Naive thymus-derived CD4-positive, alpha-beta T cell (primary cell): ENCODE measurements around the gene MLANA. TPM values are rescaled to one million over a fixed set of nuclear protein-coding genes. Genes with fewer than 3 reads are reported as not detected.

Source experiments
- ATAC-seq: fragments of 150-1000 bp; cut with Tn5 transposase; 2 replicates; pipeline ENCODE4 v1.10.0; 2021; ENCODE audit warnings: mild to moderate bottlenecking, moderate library complexity
- CTCF ChIA-PET: fragments of 350-600 bp; sonication (Branson Sonifier 250); formaldehyde crosslinking; loops from one replicate; lab custom pipeline; 2021; ENCODE audit warnings: antibody characterized with exemption; lab: Charles Lee
- POLR2A ChIA-PET: fragments of 350-600 bp; sonication (Branson Sonifier 250); formaldehyde crosslinking; loops from one replicate; lab custom pipeline; 2021; ENCODE audit warnings: antibody characterized with exemption, inconsistent platforms; lab: Charles Lee
- DNase-seq, 9 donors: peaks; one replicate each; pipeline versions ENCODE4 v3.0.0 to v3.0.0-alpha.2; 2020 to 2022; ENCODE audit warnings: mixed read lengths in 1 of 9
- H3K27ac ChIP-seq: one replicate; pipeline ENCODE4 v1.7.0; 2013; ENCODE audit warnings: mild to moderate bottlenecking, low read depth, low read length, moderate library complexity
- H3K27me3 ChIP-seq, 2 donors: one replicate each; pipeline ENCODE4 v1.7.0; 2013; ENCODE audit warnings: low read length in 2 of 2, mild to moderate bottlenecking in 2 of 2, moderate library complexity in 2 of 2; ENCODE audit not compliant: control insufficient read depth in 2 of 2, insufficient read depth in 2 of 2
- H3K36me3 ChIP-seq, 3 experiments: 1 replicate in 2 of 3; 2 replicates in 1 of 3; pipeline ENCODE4 v1.7.0; 2013; ENCODE audit warnings: low read length in 3 of 3, mild to moderate bottlenecking in 3 of 3, moderate library complexity in 1 of 3; ENCODE audit not compliant: insufficient read depth in 3 of 3, control insufficient read depth in 2 of 3
- H3K4me1 ChIP-seq, 2 donors: one replicate each; pipeline ENCODE4 v1.7.0; 2013; ENCODE audit warnings: low read length in 2 of 2, mild to moderate bottlenecking in 2 of 2, moderate library complexity in 1 of 2; ENCODE audit not compliant: control insufficient read depth in 2 of 2, insufficient read depth in 2 of 2
- H3K4me3 ChIP-seq: 2 replicates; pipeline ENCODE4 v1.7.0; 2013; ENCODE audit warnings: mild to moderate bottlenecking, low read length
- H3K9me3 ChIP-seq, 3 experiments: 1 replicate in 2 of 3; 2 replicates in 1 of 3; pipeline ENCODE4 v1.7.0; 2013; ENCODE audit warnings: low read length in 3 of 3; ENCODE audit not compliant: control insufficient read depth in 2 of 3
- H3K27ac Mint-ChIP-seq, 9 donors: one replicate each; pipeline ENCODE4 v1.8.0; 2020 to 2022; ENCODE audit warnings: mixed read lengths in 9 of 9, mild to moderate bottlenecking in 8 of 9, moderate library complexity in 5 of 9, inconsistent platforms in 2 of 9
- H3K27me3 Mint-ChIP-seq, 5 donors: one replicate each; pipeline ENCODE4 v1.8.0; 2021 to 2022; ENCODE audit warnings: mixed read lengths in 5 of 5, mild to moderate bottlenecking in 1 of 5
- H3K36me3 Mint-ChIP-seq, 5 donors: one replicate each; pipeline ENCODE4 v1.8.0; 2020 to 2022; ENCODE audit warnings: mixed read lengths in 5 of 5, mild to moderate bottlenecking in 3 of 5, inconsistent platforms in 1 of 5
- H3K4me1 Mint-ChIP-seq, 7 donors: one replicate each; pipeline ENCODE4 v1.8.0; 2020 to 2022; ENCODE audit warnings: mixed read lengths in 7 of 7, mild to moderate bottlenecking in 3 of 7, inconsistent platforms in 1 of 7
- H3K4me3 Mint-ChIP-seq, 10 donors: one replicate each; pipeline ENCODE4 v1.8.0; 2020 to 2022; ENCODE audit warnings: mild to moderate bottlenecking in 10 of 10, mixed read lengths in 10 of 10, moderate library complexity in 6 of 10, inconsistent platforms in 2 of 10
- H3K9me3 Mint-ChIP-seq, 11 donors: one replicate each; pipeline ENCODE4 v1.8.0; 2020 to 2022; ENCODE audit warnings: mixed read lengths in 11 of 11, mild to moderate bottlenecking in 4 of 11, inconsistent platforms in 1 of 11, moderate library complexity in 1 of 11
- intact Hi-C, 2 donors: fragments of 100-400 bp; cut with micrococcal nuclease; formaldehyde crosslinking; loops; one replicate each; pipeline ENCODE4 v1.15.1; 2023
- polyA plus RNA-seq, 2 donors: library from polyadenylated mRNA; unstranded; fragments of 300-500 nt; fragmentation: Illumina TruSeq; gene quantifications; one replicate each; pipeline ENCODE4 v1.2.3, GENCODE V29; 2021
- total RNA-seq, 6 experiments: library from RNA in 5 of 6; stranded (reverse) in 5 of 6; gene quantifications; 1 replicate in 5 of 6; 2 replicates in 1 of 6; pipeline ENCODE4 v1.2.3 and lab custom pipeline; 2021 to 2026

Gene MLANA
- total and polyA plus RNA-seq, 7 experiments from 2014 or later: 0.38 to 0.97 TPM; not detected in 5

- Mint-ChIP-seq H3K27ac (peak overlapping the region in 2 of 9 donors; percentile 25 to 48), H3K36me3 (peaks cover 0 to 6% (median 0%) of the 10 kb centered on the region in 5 donors)
- no peak overlapping the region for H3K27ac ChIP-seq
Observed at GRCh38 chr9:5949103-5949699, 58.5 kb downstream of the MLANA start.

DNA sequence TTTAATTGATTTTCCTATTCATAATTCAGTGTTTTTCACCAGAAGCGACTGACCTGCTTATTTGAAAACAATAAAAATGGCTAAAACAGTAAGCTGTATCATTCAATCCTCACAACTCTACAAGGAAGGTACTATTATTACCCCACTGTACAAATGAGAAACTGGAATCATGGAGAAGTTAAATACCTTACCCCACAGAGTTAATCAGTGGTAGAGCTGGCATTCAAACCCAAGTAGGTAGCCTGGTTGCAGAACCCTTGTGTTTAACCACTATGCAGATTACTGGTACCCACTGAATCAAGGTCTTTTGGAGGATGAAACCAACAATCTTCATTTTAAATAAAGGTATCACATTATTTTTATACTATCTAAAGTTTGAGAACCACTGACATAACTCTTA lies 59.6 kb downstream of the MLANA start:
- Mint-ChIP-seq H3K4me3 (peak overlapping the region in 1 of 10 donors; percentile 13), H3K27me3 (no peaks in the 10 kb centered on the region), H3K27ac (no peak overlapping the region), H3K36me3 (peaks cover 0 to 6% (median 0%) of the 10 kb centered on the region in 5 donors), H3K4me1 (peaks cover 5 to 42% (median 23%) of the 10 kb centered on the region in 7 donors), H3K9me3 (no peaks in the 10 kb centered on the region)
- POLR2A ChIA-PET: no interaction called here
- DNase-seq (no peak), ATAC-seq (no peak)
- Histone ChIP-seq H3K27me3 (no peaks in the 10 kb centered on the region), H3K27ac (no peak overlapping the region), H3K4me1 (peaks cover 8 to 14% of the 10 kb centered on the region in 2 donors), H3K4me3 (no peak overlapping the region), H3K9me3 (no peaks in the 10 kb centered on the region), H3K36me3 (no peaks in the 10 kb centered on the region)
- intact Hi-C loops: loop anchor here in 1 of 2 donors (5.0 kb wide), 1 partner anchor 47 kb away; no protein-coding TSS in a partner anchor
- CTCF ChIA-PET: no interaction called here

More at GRCh38 chr9:5949103-5949699, 58.5 kb downstream of the MLANA start:
- no peaks in the 10 kb centered on the region for H3K9me3 Mint-ChIP-seq
- ATAC-seq: peak; percentile 81
- peaks cover 5 to 42% (median 24%) of the 10 kb centered on the region in 7 donors for H3K4me1 Mint-ChIP-seq
- ChIA-PET POLR2A (no interaction called here), CTCF (no interaction called here)
- H3K4me3 Mint-ChIP-seq: peak overlapping the region; percentile 6 to 71 (median 40)
- DNase-seq: peak in 6 of 9 donors; percentile 5 to 27 (median 16)
- no peaks in the 10 kb centered on the region for H3K27me3 Mint-ChIP-seq
- H3K4me1 ChIP-seq: peaks cover 8 to 14% of the 10 kb centered on the region in 2 donors
- H3K9me3 ChIP-seq: no peaks in the 10 kb centered on the region
- H3K27me3 ChIP-seq: no peaks in the 10 kb centered on the region
- H3K36me3 ChIP-seq: no peaks in the 10 kb centered on the region
- intact Hi-C loops: loop anchor here in 1 of 2 donors (5.0 kb wide), 1 partner anchor 58 kb away; a partner anchor contains a TSS
- H3K4me3 ChIP-seq: no peak overlapping the region

DNA sequence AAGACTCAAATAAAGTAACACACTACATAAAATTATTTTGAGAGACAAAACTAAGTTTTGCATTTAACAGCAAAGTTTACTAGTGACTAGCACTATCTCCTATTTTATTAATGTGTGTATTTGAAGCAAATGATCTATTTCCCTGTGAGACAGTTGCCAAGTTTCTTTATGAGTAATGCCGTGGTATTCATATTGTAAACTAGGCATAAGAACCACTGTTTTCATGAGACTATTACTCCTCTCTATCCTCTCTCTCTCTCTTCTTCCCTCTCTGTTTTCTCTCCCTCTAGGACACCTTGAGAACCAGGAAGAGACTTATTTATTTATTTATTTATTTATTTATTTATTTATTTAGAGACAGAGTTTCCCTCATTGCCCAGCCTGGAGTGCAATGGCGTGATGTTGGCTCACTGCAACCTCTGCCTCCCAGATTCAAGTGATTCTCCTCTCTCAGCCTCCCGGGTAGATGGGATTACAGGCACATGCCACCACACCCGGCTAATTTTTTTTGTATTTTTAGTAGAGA lies 61.1 kb downstream of the MLANA start:
- no peak overlapping the region for H3K27ac Mint-ChIP-seq

GRCh38 chr9:5953743-5954707 lies 63.3 kb downstream of the MLANA start:
- H3K9me3 ChIP-seq: no peaks in the 10 kb centered on the region
- intact Hi-C loops: loop anchor here in 1 of 2 donors (5.0 kb wide), 1 partner anchor 43 kb away; no protein-coding TSS in a partner anchor
- DNase-seq (no peak), ATAC-seq (no peak)
- no peaks in the 10 kb centered on the region for H3K36me3 ChIP-seq
- no peaks in the 10 kb centered on the region for H3K27me3 ChIP-seq
- CTCF ChIA-PET: no interaction called here
- no peak overlapping the region for H3K4me3 ChIP-seq
- H3K4me1 ChIP-seq: peaks cover 6 to 12% of the 10 kb centered on the region in 2 donors
- Mint-ChIP-seq H3K27me3 (no peaks in the 10 kb centered on the region), H3K27ac (no peak overlapping the region), H3K4me1 (peaks cover 6 to 46% (median 22%) of the 10 kb centered on the region in 7 donors), H3K9me3 (no peaks in the 10 kb centered on the region), H3K36me3 (peaks cover 0 to 9% (median 2%) of the 10 kb centered on the region in 5 donors), H3K4me3 (no peak overlapping the region)
- H3K27ac ChIP-seq: no peak overlapping the region
- POLR2A ChIA-PET: no interaction called here

More for the DNA sequence above, 61.1 kb downstream of the MLANA start:
- Mint-ChIP-seq H3K4me1 (peaks cover 5 to 46% (median 23%) of the 10 kb centered on the region in 7 donors), H3K27me3 (no peaks in the 10 kb centered on the region), H3K4me3 (no peak overlapping the region), H3K36me3 (peaks cover 0 to 6% (median 0%) of the 10 kb centered on the region in 5 donors), H3K9me3 (no peaks in the 10 kb centered on the region)
- H3K27me3 ChIP-seq: no peaks in the 10 kb centered on the region
- DNase-seq (no peak), ATAC-seq (no peak)
- H3K27ac ChIP-seq: no peak overlapping the region
- CTCF ChIA-PET: interaction anchor here (1.0 kb wide), 1 partner anchor 72 kb away, joined by 4 read pairs; no protein-coding TSS in a partner anchor
- peaks cover 8 to 14% of the 10 kb centered on the region in 2 donors for H3K4me1 ChIP-seq
- no peaks in the 10 kb centered on the region for H3K9me3 ChIP-seq
- H3K36me3 ChIP-seq: no peaks in the 10 kb centered on the region
- POLR2A ChIA-PET: no interaction called here
- no peak overlapping the region for H3K4me3 ChIP-seq
- intact Hi-C loops: loop anchor here in 1 of 2 donors (5.0 kb wide), 1 partner anchor 46 kb away; no protein-coding TSS in a partner anchor

GRCh38 chr9:5957166-5957565 lies 66.5 kb downstream of the MLANA start:
- no peaks in the 10 kb centered on the region for H3K9me3 Mint-ChIP-seq
- H3K4me3 Mint-ChIP-seq: no peak overlapping the region
- ChIA-PET CTCF (no interaction called here), POLR2A (no interaction called here)
- no peaks in the 10 kb centered on the region for H3K27me3 Mint-ChIP-seq
- Histone ChIP-seq H3K27ac (no peak overlapping the region), H3K4me3 (no peak overlapping the region), H3K36me3 (no peaks in the 10 kb centered on the region), H3K4me1 (no peaks in the 10 kb centered on the region), H3K27me3 (no peaks in the 10 kb centered on the region), H3K9me3 (no peaks in the 10 kb centered on the region)
- H3K27ac Mint-ChIP-seq: no peak overlapping the region
- peaks cover 3 to 22% (median 7%) of the 10 kb centered on the region in 5 donors for H3K36me3 Mint-ChIP-seq
- no peak for DNase-seq
- ATAC-seq: no peak
- intact Hi-C loops: no loop called here
- H3K4me1 Mint-ChIP-seq: peaks cover 4 to 43% (median 25%) of the 10 kb centered on the region in 7 donors

- peaks cover 0 to 17% (median 7%) of the 10 kb centered on the region in 5 donors for H3K36me3 Mint-ChIP-seq
- DNase-seq: no peak
- ChIA-PET CTCF (no interaction called here), POLR2A (no interaction called here)
- H3K4me3 ChIP-seq: no peak overlapping the region
- peak overlapping the region in 2 of 9 donors; percentile 53 to 66 for H3K27ac Mint-ChIP-seq
- no peaks in the 10 kb centered on the region for H3K9me3 ChIP-seq
- no peak for ATAC-seq
- intact Hi-C loops: no loop called here
- H3K4me1 Mint-ChIP-seq: peaks cover 4 to 40% (median 22%) of the 10 kb centered on the region in 7 donors
- no peak overlapping the region for H3K4me3 Mint-ChIP-seq
- no peaks in the 10 kb centered on the region for H3K9me3 Mint-ChIP-seq
- no peaks in the 10 kb centered on the region for H3K4me1 ChIP-seq
- H3K27ac ChIP-seq: no peak overlapping the region
- no peaks in the 10 kb centered on the region for H3K36me3 ChIP-seq
- no peaks in the 10 kb centered on the region for H3K27me3 ChIP-seq
- H3K27me3 Mint-ChIP-seq: no peaks in the 10 kb centered on the region
Observed at GRCh38 chr9:5958273-5958672, 67.6 kb downstream of the MLANA start.
